NCI-H82 treated with DMSO at 0.1 percent for 48 hours (cell line): ENCODE data around the gene IRAK2.
"Not testable (repeated sequence)": the region's sequence is repeated elsewhere in the genome, so short reads cannot be mapped to it uniquely, and the experiment has no call there.

Source experiments
- DNase-seq: peaks from one replicate; lab custom pipeline; 2025; ENCODE audit not compliant: unreplicated experiment; lab: John Stamatoyannopoulos, UW

The IRAK2 gene

GRCh38 chr3:10164546-10165393, at the start of gene IRAK2:
IRAK2 (plus strand) TSS chr3:10164919; CDS start chr3:10164955, 36 bp downstream.
- no peak for DNase-seq

- peak; percentile 83 for DNase-seq
Observed at GRCh38 chr3:10115326-10116137, 49.2 kb upstream of the IRAK2 start, which contains the start of gene BRK1. BRK1 (plus strand) TSS chr3:10115675; CDS start chr3:10115702, 27 bp downstream.

GRCh38 chr3:10116138-10116460, 48.6 kb upstream of the IRAK2 start:
- no peak for DNase-seq

GRCh38 chr3:10116928-10117327, 47.8 kb upstream of the IRAK2 start:
- DNase-seq = no peak

- no peak for DNase-seq
Observed at GRCh38 chr3:10119376-10119775, 45.3 kb upstream of the IRAK2 start.

GRCh38 chr3:10121064-10121463, 43.7 kb upstream of the IRAK2 start:
- no peak for DNase-seq

GRCh38 chr3:10122724-10123123, 42.0 kb upstream of the IRAK2 start:
- no peak for DNase-seq

- not testable (repeated sequence) for DNase-seq
Observed at GRCh38 chr3:10135872-10136271, 28.8 kb upstream of the IRAK2 start.

GRCh38 chr3:10136426-10137005, 28.2 kb upstream of the IRAK2 start:
- no peak for DNase-seq

- no peak for DNase-seq
Observed at GRCh38 chr3:10137178-10137577, 27.5 kb upstream of the IRAK2 start.

GRCh38 chr3:10140996-10141546, 23.6 kb upstream of the IRAK2 start:
- DNase-seq = no peak

GRCh38 chr3:10142707-10143560, 21.8 kb upstream of the IRAK2 start:
- DNase-seq = no peak

- no peak for DNase-seq
Observed at GRCh38 chr3:10145685-10146084, 19.0 kb upstream of the IRAK2 start.

- DNase-seq = no peak
Observed at GRCh38 chr3:10149226-10149625, 15.5 kb upstream of the IRAK2 start.

- no peak for DNase-seq
Observed at GRCh38 chr3:10150987-10151386, 13.7 kb upstream of the IRAK2 start.

GRCh38 chr3:10154335-10155122, 10.2 kb upstream of the IRAK2 start:
- no peak for DNase-seq

GRCh38 chr3:10155123-10155472, 9.6 kb upstream of the IRAK2 start:
- DNase-seq = no peak

- no peak for DNase-seq
Observed at GRCh38 chr3:10155658-10156057, 9.1 kb upstream of the IRAK2 start.

GRCh38 chr3:10157031-10157430, 7.7 kb upstream of the IRAK2 start:
- DNase-seq = no peak

GRCh38 chr3:10158555-10158954, 6.2 kb upstream of the IRAK2 start:
- not testable (repeated sequence) for DNase-seq
